GM13977 (cell line): ENCODE measurements around the gene SLC36A3.

ENCODE experiments used
- DNase-seq: peaks from one replicate; pipeline ENCODE4 v3.0.0; 2012; ENCODE audit warnings: low spot score
- in situ Hi-C: fragments of 300-500 bp; cut with MboI; formaldehyde crosslinking; loops from one replicate; pipeline ENCODE4 v1.12.0; 2022; ENCODE audit warnings: low sequenced_read_pairs, low pct_unique_long_range_greater_than_20kb, mixed read lengths, inconsistent platforms; ENCODE audit not compliant: unreplicated experiment
- TF ChIP-seq, protein P1 (sequence below): IDR thresholded peaks from 2 replicates; pipeline ENCODE4 v1.5.1; 2012; ENCODE audit warnings: mild to moderate bottlenecking, control low read depth; ENCODE audit not compliant: insufficient read depth; ENCODE audit errors: extremely low read depth, missing control alignments

Gene SLC36A3

DNA sequence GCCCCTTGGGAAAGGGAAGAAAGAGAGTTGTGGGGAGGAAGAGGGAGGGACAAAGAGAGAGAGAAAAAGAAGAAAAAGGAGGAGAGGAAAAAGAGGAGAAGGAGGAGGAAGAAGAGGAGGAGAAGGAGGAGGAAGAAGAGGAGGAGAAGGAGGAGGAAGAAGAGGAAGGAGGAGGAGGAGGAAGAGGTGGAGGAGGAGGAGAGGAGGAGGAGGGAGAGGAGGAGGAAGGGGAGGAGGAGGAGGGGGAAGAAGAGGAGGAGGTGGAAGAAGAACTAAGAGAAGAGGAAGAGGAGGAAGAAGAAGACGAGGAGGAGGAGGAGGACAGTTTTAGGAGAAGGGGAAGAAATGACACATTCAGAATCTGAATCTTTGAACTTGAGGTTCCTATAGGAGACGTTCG, 36.4 kb upstream of the SLC36A3 start:
- in situ Hi-C loops, result no loop called here
- DNase-seq, result no peak
- TF ChIP-seq, protein P1, sequence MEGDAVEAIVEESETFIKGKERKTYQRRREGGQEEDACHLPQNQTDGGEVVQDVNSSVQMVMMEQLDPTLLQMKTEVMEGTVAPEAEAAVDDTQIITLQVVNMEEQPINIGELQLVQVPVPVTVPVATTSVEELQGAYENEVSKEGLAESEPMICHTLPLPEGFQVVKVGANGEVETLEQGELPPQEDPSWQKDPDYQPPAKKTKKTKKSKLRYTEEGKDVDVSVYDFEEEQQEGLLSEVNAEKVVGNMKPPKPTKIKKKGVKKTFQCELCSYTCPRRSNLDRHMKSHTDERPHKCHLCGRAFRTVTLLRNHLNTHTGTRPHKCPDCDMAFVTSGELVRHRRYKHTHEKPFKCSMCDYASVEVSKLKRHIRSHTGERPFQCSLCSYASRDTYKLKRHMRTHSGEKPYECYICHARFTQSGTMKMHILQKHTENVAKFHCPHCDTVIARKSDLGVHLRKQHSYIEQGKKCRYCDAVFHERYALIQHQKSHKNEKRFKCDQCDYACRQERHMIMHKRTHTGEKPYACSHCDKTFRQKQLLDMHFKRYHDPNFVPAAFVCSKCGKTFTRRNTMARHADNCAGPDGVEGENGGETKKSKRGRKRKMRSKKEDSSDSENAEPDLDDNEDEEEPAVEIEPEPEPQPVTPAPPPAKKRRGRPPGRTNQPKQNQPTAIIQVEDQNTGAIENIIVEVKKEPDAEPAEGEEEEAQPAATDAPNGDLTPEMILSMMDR, result no peak

DNA sequence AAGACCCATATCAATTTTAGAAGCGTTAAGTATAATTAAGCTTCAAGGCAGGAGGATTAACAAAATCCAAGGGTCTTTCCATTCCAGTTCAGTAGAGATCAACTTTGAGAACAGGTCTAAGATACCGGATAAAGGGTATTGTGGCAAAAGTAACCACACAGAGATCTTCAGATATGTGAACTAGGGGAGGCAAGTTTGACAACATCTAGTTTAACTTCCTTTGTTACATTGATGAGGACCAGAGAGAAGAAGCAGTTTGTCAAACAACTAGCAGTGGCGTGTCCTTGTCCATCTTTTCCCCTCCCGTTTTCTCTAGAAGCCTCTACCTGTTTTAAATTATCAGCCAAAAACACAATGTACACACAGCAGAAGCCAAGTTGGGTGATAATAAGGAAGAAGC, 35.2 kb upstream of the SLC36A3 start:
- no peak for DNase-seq
- in situ Hi-C loops, result no loop called here
- TF ChIP-seq, protein P1, result no peak

- TF ChIP-seq, protein P1, result no peak
- in situ Hi-C loops, result no loop called here
- DNase-seq, result no peak
These were observed 29.3 kb upstream of the SLC36A3 start for GRCh38 chr5:151332857-151333256.

DNA sequence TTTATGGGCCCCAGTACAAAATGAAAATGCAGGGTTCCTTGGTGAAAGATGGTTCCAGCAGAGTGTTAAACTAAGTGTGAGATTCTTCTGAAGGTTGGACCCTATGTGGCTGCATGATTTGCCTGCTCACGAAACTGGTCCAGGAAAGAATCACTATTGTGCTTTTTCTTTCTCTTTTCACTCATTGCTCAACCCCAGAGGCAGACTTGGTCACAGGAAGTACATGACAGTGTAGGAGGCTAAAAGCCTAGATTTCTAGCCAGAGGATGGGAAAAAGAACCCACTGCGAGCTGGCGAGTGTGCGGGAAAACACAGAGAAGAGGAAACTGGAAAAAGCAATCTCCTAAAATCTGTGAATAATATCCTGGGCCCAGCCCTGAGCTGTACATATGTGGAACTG, 25.2 kb upstream of the SLC36A3 start:
- no peak for DNase-seq
- TF ChIP-seq, protein P1, result no peak
- in situ Hi-C loops, result no loop called here

- DNase-seq, result no peak
- in situ Hi-C loops, result no loop called here
- TF ChIP-seq, protein P1, result no peak
These were observed 24.0 kb upstream of the SLC36A3 start for GRCh38 chr5:151327585-151327984.

GRCh38 chr5:151326266-151326665, 22.7 kb upstream of the SLC36A3 start:
- no peak for DNase-seq
- TF ChIP-seq, protein P1, result no peak
- in situ Hi-C loops, result no loop called here

GRCh38 chr5:151320481-151320880, 16.9 kb upstream of the SLC36A3 start:
- TF ChIP-seq, protein P1, result no peak
- in situ Hi-C loops, result no loop called here
- no peak for DNase-seq
